HepG2 (cell line): Measurements from ENCODE around the gene DSTN. TPM values are rescaled to one million over a fixed set of nuclear protein-coding genes. Genes with fewer than 3 reads are reported as not detected.
A peak's percentile ranks its signal among the peaks of the same experiment; 100 is the strongest.

Source experiments
- AKAP8 ChIP-seq: sonication (generic); formaldehyde crosslinking; IDR thresholded peaks from 2 replicates; pipeline ENCODE4 v1.5.1; 2020; ENCODE audit warnings: mild to moderate bottlenecking, missing genetic modification reagents
- ELF4 ChIP-seq: sonication (generic); formaldehyde crosslinking; IDR thresholded peaks from 2 replicates; pipeline ENCODE4 v1.5.0; 2020; ENCODE audit warnings: missing genetic modification reagents, mild to moderate bottlenecking, moderate library complexity, borderline replicate concordance
- GMEB1 ChIP-seq: sonication (generic); formaldehyde crosslinking; IDR thresholded peaks from 2 replicates; pipeline ENCODE4 v1.5.1; 2020; ENCODE audit warnings: missing genetic modification reagents, mild to moderate bottlenecking, borderline replicate concordance
- MYC ChIP-seq: sonication (generic); formaldehyde crosslinking; IDR thresholded peaks from 2 replicates; pipeline ENCODE4 v1.9.0; 2021; ENCODE audit warnings: missing genetic modification reagents, borderline replicate concordance
- POLR2AphosphoS2 ChIP-seq: IDR thresholded peaks from 2 replicates; pipeline ENCODE4 v1.6.1; 2011; ENCODE audit warnings: low read depth, low read length, improper control_type of control experiment
- RBFOX2 ChIP-seq: fragments of 200-400 bp; formaldehyde crosslinking; IDR thresholded peaks from 2 replicates; pipeline ENCODE4 v1.6.1; 2017; ENCODE audit warnings: low read depth, mild to moderate bottlenecking, low read length
- RFX1 ChIP-seq: fragments of 450-650 bp; IDR thresholded peaks from 2 replicates; pipeline ENCODE4 v1.6.1; 2017
- SALL2 ChIP-seq: sonication (generic); formaldehyde crosslinking; IDR thresholded peaks from 2 replicates; pipeline ENCODE4 v1.8.1; 2023; ENCODE audit warnings: mild to moderate bottlenecking, missing genetic modification reagents, inconsistent platforms
- SMAD3 ChIP-seq: sonication (generic); formaldehyde crosslinking; IDR thresholded peaks from 2 replicates; pipeline ENCODE4 v1.4.0; 2020; ENCODE audit warnings: missing genetic modification reagents
- STAG1 ChIP-seq: sonication (generic); formaldehyde crosslinking; IDR thresholded peaks from 2 replicates; pipeline ENCODE4 v1.4.0; 2020; ENCODE audit warnings: missing genetic modification reagents
- THAP11 ChIP-seq: IDR thresholded peaks from 2 replicates; pipeline ENCODE4 v1.6.1; 2016; ENCODE audit warnings: missing biosample characterization, missing genetic modification reagents
- ZFYVE20 ChIP-seq: sonication (generic); formaldehyde crosslinking; IDR thresholded peaks from 2 replicates; pipeline ENCODE4 v1.8.0; 2023; ENCODE audit warnings: low read depth, mild to moderate bottlenecking, moderate library complexity, missing genetic modification reagents, borderline replicate concordance
- ZNF232 ChIP-seq: sonication (generic); formaldehyde crosslinking; IDR thresholded peaks from 2 replicates; pipeline ENCODE4 v1.4.0; 2020; ENCODE audit warnings: missing genetic modification reagents, borderline replicate concordance
- ZNF607 ChIP-seq: sonication (generic); formaldehyde crosslinking; IDR thresholded peaks from 2 replicates; pipeline ENCODE4 v1.5.1; 2020; ENCODE audit warnings: missing genetic modification reagents, mild to moderate bottlenecking, borderline replicate concordance
- ZNF616 ChIP-seq: sonication (generic); formaldehyde crosslinking; IDR thresholded peaks from 2 replicates; pipeline ENCODE4 v1.5.0; 2020; ENCODE audit warnings: low read depth, mild to moderate bottlenecking, missing genetic modification reagents
- ZXDC ChIP-seq: sonication (generic); formaldehyde crosslinking; IDR thresholded peaks from 2 replicates; pipeline ENCODE4 v1.5.0; 2020; ENCODE audit warnings: mild to moderate bottlenecking, missing genetic modification reagents
- polyA plus RNA-seq, 8 experiments: library from polyadenylated mRNA; depleted of rRNA in 3 of 8; stranded (reverse) in 7 of 8; unstranded in 1 of 8; fragments of >200 nt; fragmentation: Illumina TruSeq in 4 of 8; extraction: Trizol in 4 of 8; gene quantifications; 2 replicates each; pipeline versions ENCODE4 v1.2.1 to v1.2.3, GENCODE V29; 2011 to 2016; ENCODE audit warnings: low read depth in 4 of 8, missing spikeins in 1 of 8, mixed read lengths in 1 of 8; ENCODE audit not compliant: insufficient read depth in 1 of 8
- total RNA-seq, 5 experiments: library from RNA; depleted of rRNA; stranded (reverse); fragments of >200 nt; fragmentation: Illumina TruSeq; extraction: Trizol; gene quantifications; 2 replicates each; pipeline ENCODE4 v1.2.3, GENCODE V29; 2016; ENCODE audit warnings: low read depth in 1 of 5
- TF ChIP-seq, protein P1 (sequence below): sonication (generic); formaldehyde crosslinking; IDR thresholded peaks from 2 replicates; pipeline ENCODE4 v1.9.0; 2022; ENCODE audit warnings: missing genetic modification reagents, mild to moderate bottlenecking, borderline replicate concordance
- TF ChIP-seq, protein P2 (sequence below): sonication (generic); formaldehyde crosslinking; IDR thresholded peaks from 2 replicates; pipeline ENCODE4 v1.9.0; 2021; ENCODE audit warnings: mild to moderate bottlenecking, missing genetic modification reagents

DSTN gene
- total and polyA plus RNA-seq, 2 of the 13 experiments (the other 11 are each of a cell fraction or from before 2014, with no cell fraction given): 27.6 to 106 TPM

DNA sequence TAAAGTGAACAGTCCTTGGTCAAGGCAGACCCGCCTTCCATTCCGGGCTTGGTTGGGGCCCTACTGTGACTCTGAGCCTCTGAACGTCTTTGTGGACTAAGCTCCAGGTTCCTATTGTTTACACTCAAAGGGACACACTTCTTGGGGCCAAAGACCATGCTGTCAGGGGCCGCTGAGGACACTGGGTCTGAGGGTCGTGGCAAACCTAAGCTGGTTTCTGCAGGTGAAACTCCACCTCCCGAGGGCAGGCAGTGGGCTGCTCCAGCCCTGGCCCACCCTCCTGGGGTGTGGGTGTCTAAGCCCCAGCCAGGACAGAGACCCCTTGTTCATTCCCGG lies 43.1 kb downstream of the DSTN start (continued):
- TF ChIP-seq, protein P1, sequence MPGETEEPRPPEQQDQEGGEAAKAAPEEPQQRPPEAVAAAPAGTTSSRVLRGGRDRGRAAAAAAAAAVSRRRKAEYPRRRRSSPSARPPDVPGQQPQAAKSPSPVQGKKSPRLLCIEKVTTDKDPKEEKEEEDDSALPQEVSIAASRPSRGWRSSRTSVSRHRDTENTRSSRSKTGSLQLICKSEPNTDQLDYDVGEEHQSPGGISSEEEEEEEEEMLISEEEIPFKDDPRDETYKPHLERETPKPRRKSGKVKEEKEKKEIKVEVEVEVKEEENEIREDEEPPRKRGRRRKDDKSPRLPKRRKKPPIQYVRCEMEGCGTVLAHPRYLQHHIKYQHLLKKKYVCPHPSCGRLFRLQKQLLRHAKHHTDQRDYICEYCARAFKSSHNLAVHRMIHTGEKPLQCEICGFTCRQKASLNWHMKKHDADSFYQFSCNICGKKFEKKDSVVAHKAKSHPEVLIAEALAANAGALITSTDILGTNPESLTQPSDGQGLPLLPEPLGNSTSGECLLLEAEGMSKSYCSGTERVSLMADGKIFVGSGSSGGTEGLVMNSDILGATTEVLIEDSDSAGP: no peak; the same call in none of the 2 replicates
- TF ChIP-seq SALL2: 0 out of 2 replicates have a peak, but pooled peaks have one; percentile 13
- TF ChIP-seq RBFOX2: no peak
- TF ChIP-seq GMEB1 (CRISPR knock-in tag): no peak
- TF ChIP-seq, protein P2, sequence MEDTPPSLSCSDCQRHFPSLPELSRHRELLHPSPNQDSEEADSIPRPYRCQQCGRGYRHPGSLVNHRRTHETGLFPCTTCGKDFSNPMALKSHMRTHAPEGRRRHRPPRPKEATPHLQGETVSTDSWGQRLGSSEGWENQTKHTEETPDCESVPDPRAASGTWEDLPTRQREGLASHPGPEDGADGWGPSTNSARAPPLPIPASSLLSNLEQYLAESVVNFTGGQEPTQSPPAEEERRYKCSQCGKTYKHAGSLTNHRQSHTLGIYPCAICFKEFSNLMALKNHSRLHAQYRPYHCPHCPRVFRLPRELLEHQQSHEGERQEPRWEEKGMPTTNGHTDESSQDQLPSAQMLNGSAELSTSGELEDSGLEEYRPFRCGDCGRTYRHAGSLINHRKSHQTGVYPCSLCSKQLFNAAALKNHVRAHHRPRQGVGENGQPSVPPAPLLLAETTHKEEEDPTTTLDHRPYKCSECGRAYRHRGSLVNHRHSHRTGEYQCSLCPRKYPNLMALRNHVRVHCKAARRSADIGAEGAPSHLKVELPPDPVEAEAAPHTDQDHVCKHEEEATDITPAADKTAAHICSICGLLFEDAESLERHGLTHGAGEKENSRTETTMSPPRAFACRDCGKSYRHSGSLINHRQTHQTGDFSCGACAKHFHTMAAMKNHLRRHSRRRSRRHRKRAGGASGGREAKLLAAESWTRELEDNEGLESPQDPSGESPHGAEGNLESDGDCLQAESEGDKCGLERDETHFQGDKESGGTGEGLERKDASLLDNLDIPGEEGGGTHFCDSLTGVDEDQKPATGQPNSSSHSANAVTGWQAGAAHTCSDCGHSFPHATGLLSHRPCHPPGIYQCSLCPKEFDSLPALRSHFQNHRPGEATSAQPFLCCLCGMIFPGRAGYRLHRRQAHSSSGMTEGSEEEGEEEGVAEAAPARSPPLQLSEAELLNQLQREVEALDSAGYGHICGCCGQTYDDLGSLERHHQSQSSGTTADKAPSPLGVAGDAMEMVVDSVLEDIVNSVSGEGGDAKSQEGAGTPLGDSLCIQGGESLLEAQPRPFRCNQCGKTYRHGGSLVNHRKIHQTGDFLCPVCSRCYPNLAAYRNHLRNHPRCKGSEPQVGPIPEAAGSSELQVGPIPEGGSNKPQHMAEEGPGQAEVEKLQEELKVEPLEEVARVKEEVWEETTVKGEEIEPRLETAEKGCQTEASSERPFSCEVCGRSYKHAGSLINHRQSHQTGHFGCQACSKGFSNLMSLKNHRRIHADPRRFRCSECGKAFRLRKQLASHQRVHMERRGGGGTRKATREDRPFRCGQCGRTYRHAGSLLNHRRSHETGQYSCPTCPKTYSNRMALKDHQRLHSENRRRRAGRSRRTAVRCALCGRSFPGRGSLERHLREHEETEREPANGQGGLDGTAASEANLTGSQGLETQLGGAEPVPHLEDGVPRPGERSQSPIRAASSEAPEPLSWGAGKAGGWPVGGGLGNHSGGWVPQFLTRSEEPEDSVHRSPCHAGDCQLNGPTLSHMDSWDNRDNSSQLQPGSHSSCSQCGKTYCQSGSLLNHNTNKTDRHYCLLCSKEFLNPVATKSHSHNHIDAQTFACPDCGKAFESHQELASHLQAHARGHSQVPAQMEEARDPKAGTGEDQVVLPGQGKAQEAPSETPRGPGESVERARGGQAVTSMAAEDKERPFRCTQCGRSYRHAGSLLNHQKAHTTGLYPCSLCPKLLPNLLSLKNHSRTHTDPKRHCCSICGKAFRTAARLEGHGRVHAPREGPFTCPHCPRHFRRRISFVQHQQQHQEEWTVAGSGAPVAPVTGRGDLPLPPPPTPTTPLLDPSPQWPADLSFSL (CRISPR knock-in tag): peak; percentile 60; the same call in 1 of the 2 replicates
- no peak for TF ChIP-seq ZFYVE20 (CRISPR knock-in tag)
- TF ChIP-seq MYC (CRISPR knock-in tag): 0 out of 2 replicates have a peak, but pooled peaks have one; percentile 12
- peak; percentile 36; the same call in 1 of the 2 replicates for TF ChIP-seq AKAP8 (CRISPR knock-in tag)
- peak; percentile 40; the same call in 1 of the 2 replicates for TF ChIP-seq ZNF607 (CRISPR knock-in tag)
- TF ChIP-seq POLR2AphosphoS2: no peak
- TF ChIP-seq RFX1: no peak
- TF ChIP-seq ZNF232 (CRISPR knock-in tag): 0 out of 2 replicates have a peak, but pooled peaks have one; percentile 81
- TF ChIP-seq ELF4 (CRISPR knock-in tag): no peak
- no peak for TF ChIP-seq THAP11 (CRISPR knock-in tag)
- 0 out of 2 replicates have a peak, but pooled peaks have one; percentile 55 for TF ChIP-seq ZNF616 (CRISPR knock-in tag)
- no peak for TF ChIP-seq ZXDC (CRISPR knock-in tag)
- 0 out of 2 replicates have a peak, but pooled peaks have one; percentile 22 for TF ChIP-seq SMAD3 (CRISPR knock-in tag)
- TF ChIP-seq STAG1 (CRISPR knock-in tag): no peak
